ENCODE measurements around the gene GOLPH3. TPM values are rescaled to one million over a fixed set of nuclear protein-coding genes. Genes with fewer than 3 reads are reported as not detected.

Gene GOLPH3
- total and polyA plus RNA-seq, 2 of the 4 experiments (the other 2 are of a cell fraction): 38.2 to 41.3 TPM

GRCh38 chr5:32172923-32173266, 1.2 kb downstream of the GOLPH3 start:
- WGBS, 2 experiments (ENCODE audit: extremely low coverage in 2 of 2, insufficient read length in 1 of 2): 0% methylated on average over 1 of the region's 4 CpGs; no CpG with 5 or more reads in 1 of the 2 experiments

More at GRCh38 chr5:32172923-32173266, 1.2 kb downstream of the GOLPH3 start:
- Histone ChIP-seq H3K4me3 (ENCODE audit: insufficient read depth, low read depth, low read length) (peak overlapping the region; percentile 86), H2AFZ (replicated peaks; ENCODE audit: low read length, poor library complexity) (no peak overlapping the region), H3K18ac (ENCODE audit: low read depth, low read length) (peak overlapping the region; percentile 30; the same call in 1 of the 2 replicates), H3K27me3 (ENCODE audit: control insufficient read depth, insufficient read depth, low read length) (no peaks in the 10 kb centered on the region), H4K5ac (ENCODE audit: low read depth, low read length) (no peak overlapping the region), H3K14ac (replicated peaks; ENCODE audit: low read depth, low read length) (peak overlapping the region; percentile 79), H3K9me1 (ENCODE audit: insufficient read depth, low read length) (peaks cover 6% of the 10 kb centered on the region; the same call in 1 of the 2 replicates), H2BK20ac (ENCODE audit: low read depth, low read length) (no peak overlapping the region), H3K9ac (ENCODE audit: low read depth, low read length) (peak overlapping the region; percentile 94), H3K4ac (ENCODE audit: low read depth, low read length) (no peak overlapping the region; the same call in 1 of the 2 replicates), H3K27ac (ENCODE audit: insufficient read depth, low read length) (peak overlapping the region; percentile 99), H3K56ac (ENCODE audit: extremely low read depth, insufficient read depth, low read length) (peak overlapping the region; percentile 88), H2AK5ac (ENCODE audit: low read depth, low read length) (no peak overlapping the region), H3K4me1 (ENCODE audit: control insufficient read depth, insufficient read depth, low read length) (peaks cover 5% of the 10 kb centered on the region), H3K23ac (ENCODE audit: low read depth, low read length) (peak overlapping the region; percentile 80; the same call in 1 of the 2 replicates), H3K4me2 (ENCODE audit: low read depth, low read length) (peak overlapping the region; percentile 79), H2BK15ac (ENCODE audit: low read depth, low read length) (no peak overlapping the region), H3K79me1 (ENCODE audit: low read depth in 1 of 2, low read length in 2 of 2) (peaks cover 0 to 37% of the 10 kb centered on the region in 2 experiments; a peak in 3 of 4 replicates), H2BK5ac (ENCODE audit: low read depth, low read length, poor library complexity, severe bottlenecking) (peak overlapping the region; percentile 97), H3K36me3 (ENCODE audit: control insufficient read depth, insufficient read depth, low read length) (peaks cover 14% of the 10 kb centered on the region), H4K20me1 (ENCODE audit: insufficient read depth, low read length) (peaks cover 56% of the 10 kb centered on the region), H2BK120ac (ENCODE audit: low read depth, low read length) (no peak overlapping the region), H2AK9ac (replicated peaks; ENCODE audit: low read depth, low read length, poor library complexity) (no peak overlapping the region), H4K91ac (ENCODE audit: insufficient read depth, low read depth, low read length) (no peak overlapping the region), H3K9me3 (ENCODE audit: control insufficient read depth, insufficient read depth, low read length) (no peaks in the 10 kb centered on the region), H4K8ac (ENCODE audit: low read depth in 2 of 2, low read length in 2 of 2) (no peak overlapping the region; a peak in 1 of 4 replicates)
- ATAC-seq (ENCODE audit: low read depth) (no peak), DNase-seq (no peak)
- dilution Hi-C loops (cut with HindIII; ENCODE audit: low sequenced_read_pairs, unreplicated experiment) (no loop called here), in situ Hi-C loops (cut with MboI; ENCODE audit: low sequenced_read_pairs) (loop anchor here (5.0 kb wide), 1 partner anchor 54 kb away; no protein-coding TSS in a partner anchor), intact Hi-C loops (cut with micrococcal nuclease) (loop anchor here (2.0 to 5.0 kb wide), 2 partner anchors 140 to 154 kb away; partner anchors contain the start of gene MTMR12)
- TF ChIP-seq SMC3 (IDR thresholded peaks at IDR 0.05; ENCODE audit: low read depth, low read length) (no peak), RCOR1 (IDR thresholded peaks at IDR 0.05; ENCODE audit: insufficient replicate concordance, low read length) (no peak), MAZ (IDR thresholded peaks at IDR 0.05; ENCODE audit: borderline replicate concordance, low read depth, low read length) (no peak), POLR2A (IDR thresholded peaks at IDR 0.05; ENCODE audit: low read depth, low read length) (no peak), NFE2L2 (IDR thresholded peaks at IDR 0.05; ENCODE audit: low read depth, low read length) (no peak), RFX5 (IDR thresholded peaks at IDR 0.05; ENCODE audit: low read depth, low read length) (no peak), MAFK (IDR thresholded peaks at IDR 0.05; ENCODE audit: low read depth, low read length) (no peak), FOS (IDR thresholded peaks at IDR 0.05; ENCODE audit: low read depth, low read length) (no peak), MXI1 (IDR thresholded peaks at IDR 0.05; ENCODE audit: borderline replicate concordance, low read depth, low read length) (no peak), CHD1 (IDR thresholded peaks at IDR 0.05; ENCODE audit: low read depth, low read length) (no peak), CEBPB (IDR thresholded peaks at IDR 0.05; ENCODE audit: low read depth, low read length) (no peak), BHLHE40 (IDR thresholded peaks at IDR 0.05; ENCODE audit: low read depth, low read length) (no peak), RAD21 (IDR thresholded peaks at IDR 0.05; ENCODE audit: low read length) (no peak)
- TF ChIP-seq, protein P1, sequence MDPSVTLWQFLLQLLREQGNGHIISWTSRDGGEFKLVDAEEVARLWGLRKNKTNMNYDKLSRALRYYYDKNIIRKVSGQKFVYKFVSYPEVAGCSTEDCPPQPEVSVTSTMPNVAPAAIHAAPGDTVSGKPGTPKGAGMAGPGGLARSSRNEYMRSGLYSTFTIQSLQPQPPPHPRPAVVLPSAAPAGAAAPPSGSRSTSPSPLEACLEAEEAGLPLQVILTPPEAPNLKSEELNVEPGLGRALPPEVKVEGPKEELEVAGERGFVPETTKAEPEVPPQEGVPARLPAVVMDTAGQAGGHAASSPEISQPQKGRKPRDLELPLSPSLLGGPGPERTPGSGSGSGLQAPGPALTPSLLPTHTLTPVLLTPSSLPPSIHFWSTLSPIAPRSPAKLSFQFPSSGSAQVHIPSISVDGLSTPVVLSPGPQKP (IDR thresholded peaks at IDR 0.05; ENCODE audit: borderline replicate concordance, low read depth, low read length): no peak
- TF ChIP-seq, protein P2, sequence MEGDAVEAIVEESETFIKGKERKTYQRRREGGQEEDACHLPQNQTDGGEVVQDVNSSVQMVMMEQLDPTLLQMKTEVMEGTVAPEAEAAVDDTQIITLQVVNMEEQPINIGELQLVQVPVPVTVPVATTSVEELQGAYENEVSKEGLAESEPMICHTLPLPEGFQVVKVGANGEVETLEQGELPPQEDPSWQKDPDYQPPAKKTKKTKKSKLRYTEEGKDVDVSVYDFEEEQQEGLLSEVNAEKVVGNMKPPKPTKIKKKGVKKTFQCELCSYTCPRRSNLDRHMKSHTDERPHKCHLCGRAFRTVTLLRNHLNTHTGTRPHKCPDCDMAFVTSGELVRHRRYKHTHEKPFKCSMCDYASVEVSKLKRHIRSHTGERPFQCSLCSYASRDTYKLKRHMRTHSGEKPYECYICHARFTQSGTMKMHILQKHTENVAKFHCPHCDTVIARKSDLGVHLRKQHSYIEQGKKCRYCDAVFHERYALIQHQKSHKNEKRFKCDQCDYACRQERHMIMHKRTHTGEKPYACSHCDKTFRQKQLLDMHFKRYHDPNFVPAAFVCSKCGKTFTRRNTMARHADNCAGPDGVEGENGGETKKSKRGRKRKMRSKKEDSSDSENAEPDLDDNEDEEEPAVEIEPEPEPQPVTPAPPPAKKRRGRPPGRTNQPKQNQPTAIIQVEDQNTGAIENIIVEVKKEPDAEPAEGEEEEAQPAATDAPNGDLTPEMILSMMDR (conservative IDR thresholded peaks at IDR 0.05; ENCODE audit: low read depth, low read length): no peak
- TF ChIP-seq, protein P3, sequence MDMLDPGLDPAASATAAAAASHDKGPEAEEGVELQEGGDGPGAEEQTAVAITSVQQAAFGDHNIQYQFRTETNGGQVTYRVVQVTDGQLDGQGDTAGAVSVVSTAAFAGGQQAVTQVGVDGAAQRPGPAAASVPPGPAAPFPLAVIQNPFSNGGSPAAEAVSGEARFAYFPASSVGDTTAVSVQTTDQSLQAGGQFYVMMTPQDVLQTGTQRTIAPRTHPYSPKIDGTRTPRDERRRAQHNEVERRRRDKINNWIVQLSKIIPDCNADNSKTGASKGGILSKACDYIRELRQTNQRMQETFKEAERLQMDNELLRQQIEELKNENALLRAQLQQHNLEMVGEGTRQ (IDR thresholded peaks at IDR 0.05; ENCODE audit: low read depth, low read length): no peak
- ChIA-PET POLR2A (ENCODE audit: unreplicated experiment) (interaction anchor here (0.6 kb wide), 1 partner anchor 48 kb away, joined by 6 read pairs; no protein-coding TSS in a partner anchor), CTCF (interaction anchor here (0.6 kb wide), 1 partner anchor 33 kb away, joined by 4 read pairs; no protein-coding TSS in a partner anchor)
- no TSS peak for BruUV-seq (replicated peaks)

Data from IMR-90 (cell line).